C4-2B (cell line): ENCODE results near the gene C8G.

Experiments
- ZFX ChIP-seq: fragments of 450-650 bp; IDR thresholded peaks from 2 replicates; pipeline ENCODE4 v1.6.1; 2017
- TF ChIP-seq, protein P1 (sequence below): fragments of 450-650 bp; conservative IDR thresholded peaks from 2 replicates; pipeline ENCODE4 v1.5.1; 2017; ENCODE audit warnings: mild to moderate bottlenecking

DNA sequence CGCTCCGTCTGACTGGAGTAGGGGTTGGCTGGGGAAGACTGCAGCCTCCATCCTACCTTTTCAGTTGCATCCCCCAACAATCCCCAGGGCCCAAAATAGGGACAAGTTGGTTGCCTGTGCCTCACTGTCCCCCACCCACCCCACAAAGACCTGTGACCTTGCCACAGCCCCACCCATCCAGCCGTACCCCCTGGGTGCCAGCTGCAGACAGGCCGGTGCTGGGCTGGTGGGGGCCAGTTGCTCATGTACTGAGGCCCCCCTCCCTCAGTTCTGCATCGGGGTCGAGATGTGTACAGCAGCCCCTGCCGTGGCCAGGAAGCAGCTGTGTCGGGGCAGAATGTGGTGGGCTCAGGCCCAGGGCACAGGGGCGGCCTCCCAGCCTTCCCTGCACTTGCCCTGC, 38.1 kb downstream of the C8G start:
- TF ChIP-seq, protein P1, sequence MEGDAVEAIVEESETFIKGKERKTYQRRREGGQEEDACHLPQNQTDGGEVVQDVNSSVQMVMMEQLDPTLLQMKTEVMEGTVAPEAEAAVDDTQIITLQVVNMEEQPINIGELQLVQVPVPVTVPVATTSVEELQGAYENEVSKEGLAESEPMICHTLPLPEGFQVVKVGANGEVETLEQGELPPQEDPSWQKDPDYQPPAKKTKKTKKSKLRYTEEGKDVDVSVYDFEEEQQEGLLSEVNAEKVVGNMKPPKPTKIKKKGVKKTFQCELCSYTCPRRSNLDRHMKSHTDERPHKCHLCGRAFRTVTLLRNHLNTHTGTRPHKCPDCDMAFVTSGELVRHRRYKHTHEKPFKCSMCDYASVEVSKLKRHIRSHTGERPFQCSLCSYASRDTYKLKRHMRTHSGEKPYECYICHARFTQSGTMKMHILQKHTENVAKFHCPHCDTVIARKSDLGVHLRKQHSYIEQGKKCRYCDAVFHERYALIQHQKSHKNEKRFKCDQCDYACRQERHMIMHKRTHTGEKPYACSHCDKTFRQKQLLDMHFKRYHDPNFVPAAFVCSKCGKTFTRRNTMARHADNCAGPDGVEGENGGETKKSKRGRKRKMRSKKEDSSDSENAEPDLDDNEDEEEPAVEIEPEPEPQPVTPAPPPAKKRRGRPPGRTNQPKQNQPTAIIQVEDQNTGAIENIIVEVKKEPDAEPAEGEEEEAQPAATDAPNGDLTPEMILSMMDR, result no peak
- TF ChIP-seq ZFX, result no peak
